Gastroesophageal sphincter (tissue), 4 donors: ENCODE measurements around the gene P4HB. TPM values are rescaled to one million over a fixed set of nuclear protein-coding genes. Genes with fewer than 3 reads are reported as not detected.

Experiments
- ATAC-seq: fragments of 150-250 bp; one replicate; pipeline ENCODE4 v1.9.1; 2016; ENCODE audit warnings: mild to moderate bottlenecking, moderate library complexity
- H3K27ac ChIP-seq, 4 donors: fragments of 200-600 bp; sonication (generic) in 3 of 4; 1 replicate in 3 of 4; 2 replicates in 1 of 4; pipeline ENCODE4 v1.5.1; 2016 to 2019
- H3K27me3 ChIP-seq: fragments of 200-600 bp; sonication (generic); one replicate; pipeline ENCODE4 v1.5.1; 2019
- H3K36me3 ChIP-seq, 2 donors: fragments of 200-600 bp; sonication (generic); one replicate each; pipeline ENCODE4 v1.5.1; 2019; ENCODE audit warnings: control low read depth in 1 of 2
- H3K4me1 ChIP-seq, 3 donors: fragments of 200-600 bp; sonication (generic); 1 replicate in 2 of 3; 2 replicates in 1 of 3; pipeline ENCODE4 v1.5.1; 2016 to 2019; ENCODE audit warnings: control low read depth in 2 of 3
- H3K4me3 ChIP-seq, 2 donors: fragments of 200-600 bp; sonication (generic); one replicate each; pipeline ENCODE4 v1.5.1; 2019; ENCODE audit warnings: mild to moderate bottlenecking in 1 of 2, moderate library complexity in 1 of 2
- H3K9me3 ChIP-seq, 3 donors: fragments of 200-600 bp; sonication (generic); one replicate each; pipeline ENCODE4 v1.5.1; 2017 to 2019; ENCODE audit warnings: control low read depth in 2 of 3
- CTCF ChIP-seq, 4 experiments: fragments of 200-600 bp in 2 of 4; fragments of 450-650 bp in 2 of 4; sonication (generic) in 1 of 4; IDR thresholded peaks; one replicate each; pipeline ENCODE4 v1.5.1; 2017 to 2019; ENCODE audit warnings: antibody characterized with exemption in 4 of 4, mild to moderate bottlenecking in 2 of 4, moderate library complexity in 2 of 4
- EP300 ChIP-seq: sonication (generic); formaldehyde crosslinking; IDR thresholded peaks from one replicate; pipeline ENCODE4 v1.6.1; 2017; ENCODE audit warnings: antibody characterized with exemption, mild to moderate bottlenecking
- POLR2A ChIP-seq, 2 donors: fragments of 450-650 bp; IDR thresholded peaks; one replicate each; pipeline ENCODE4 v1.6.1; 2017; ENCODE audit warnings: antibody characterized with exemption in 2 of 2, mild to moderate bottlenecking in 2 of 2, moderate library complexity in 1 of 2
- POLR2AphosphoS5 ChIP-seq: sonication (generic); formaldehyde crosslinking; IDR thresholded peaks from one replicate; pipeline ENCODE4 v1.6.1; 2017; ENCODE audit warnings: antibody characterized with exemption
- WGBS, 2 donors: methylation state at CpG; one replicate each; pipeline ENCODE4 v1.1.5; 2018; ENCODE audit warnings: low coverage in 1 of 2; 5-methylcytosine and 5-hydroxymethylcytosine counted together
- total RNA-seq, 4 donors: library from RNA; depleted of rRNA; stranded (reverse); fragments of >200 nt; gene quantifications; one replicate each; pipeline ENCODE4 v1.1.0, GENCODE V29; 2016

P4HB gene
- total RNA-seq, 4 donors from 2014 or later: 257 to 365 (median 324) TPM

- H3K4me3 ChIP-seq: no peak overlapping the region
- no peak overlapping the region for H3K27ac ChIP-seq
- H3K9me3 ChIP-seq: no peaks in the 10 kb centered on the region
- peaks cover 0 to 96% of the 10 kb centered on the region in 2 donors for H3K36me3 ChIP-seq
- peaks cover 2 to 17% (median 9%) of the 10 kb centered on the region in 3 donors for H3K4me1 ChIP-seq
- no peak for TF ChIP-seq POLR2A (IDR thresholded peaks at IDR 0.05)
- no peak for TF ChIP-seq CTCF (IDR thresholded peaks at IDR 0.05)
- no peak for TF ChIP-seq EP300
- TF ChIP-seq POLR2AphosphoS5: no peak
- ATAC-seq: no peak
- WGBS, 2 donors: 68% methylated on average over 10 of the region's 10 CpGs; no CpG with 5 or more reads in 1 of the 2 donors
- no peaks in the 10 kb centered on the region for H3K27me3 ChIP-seq
Observed at GRCh38 chr17:81885454-81885853, 25.1 kb upstream of the P4HB start.

- 40% methylated on average over 1 of the region's 5 CpGs; no CpG with 5 or more reads in 1 of the 2 donors for WGBS, 2 donors
- Histone ChIP-seq H3K4me1 (peaks cover 0 to 12% (median 4%) of the 10 kb centered on the region in 3 donors), H3K9me3 (no peaks in the 10 kb centered on the region), H3K36me3 (peaks cover 0 to 99% of the 10 kb centered on the region in 2 donors), H3K27me3 (no peaks in the 10 kb centered on the region), H3K4me3 (no peak overlapping the region), H3K27ac (no peak overlapping the region)
- no peak for TF ChIP-seq POLR2AphosphoS5
- no peak for ATAC-seq
Observed at GRCh38 chr17:81884968-81885367, 24.6 kb upstream of the P4HB start.

GRCh38 chr17:81884520-81884919 lies 24.2 kb upstream of the P4HB start:
- Histone ChIP-seq H3K27me3 (no peaks in the 10 kb centered on the region), H3K36me3 (peaks cover 0 to 99% of the 10 kb centered on the region in 2 donors), H3K4me1 (peaks cover 0 to 8% (median 0%) of the 10 kb centered on the region in 3 donors), H3K4me3 (no peak overlapping the region), H3K9me3 (no peaks in the 10 kb centered on the region), H3K27ac (no peak overlapping the region)
- WGBS, 2 donors: 50% methylated on average over 5 of the region's 11 CpGs; no CpG with 5 or more reads in 1 of the 2 donors
- ATAC-seq: no peak
- TF ChIP-seq CTCF (IDR thresholded peaks at IDR 0.05): no peak
- no peak for TF ChIP-seq POLR2A (IDR thresholded peaks at IDR 0.05)

GRCh38 chr17:81879121-81879520 lies 18.8 kb upstream of the P4HB start:
- no peaks in the 10 kb centered on the region for H3K9me3 ChIP-seq
- TF ChIP-seq POLR2A (IDR thresholded peaks at IDR 0.05): no peak
- TF ChIP-seq EP300: no peak
- no peak for TF ChIP-seq POLR2AphosphoS5
- no peak for TF ChIP-seq CTCF (IDR thresholded peaks at IDR 0.05)
- H3K4me1 ChIP-seq: no peaks in the 10 kb centered on the region
- H3K4me3 ChIP-seq: no peak overlapping the region
- peaks cover 0 to 67% of the 10 kb centered on the region in 2 donors for H3K36me3 ChIP-seq
- WGBS, 2 donors: 68 to 93% methylated on average over 3 to 4 of the region's 5 CpGs
- H3K27ac ChIP-seq: no peak overlapping the region
- H3K27me3 ChIP-seq: no peaks in the 10 kb centered on the region
- no peak for ATAC-seq

- ATAC-seq: no peak
- Histone ChIP-seq H3K27ac (no peak overlapping the region), H3K27me3 (no peaks in the 10 kb centered on the region), H3K9me3 (no peaks in the 10 kb centered on the region), H3K36me3 (peaks cover 0 to 59% of the 10 kb centered on the region in 2 donors), H3K4me3 (no peak overlapping the region), H3K4me1 (no peaks in the 10 kb centered on the region)
- TF ChIP-seq EP300: no peak
- no peak for TF ChIP-seq POLR2AphosphoS5
- TF ChIP-seq POLR2A (IDR thresholded peaks at IDR 0.05): no peak
- TF ChIP-seq CTCF (IDR thresholded peaks at IDR 0.05): no peak
- WGBS, 2 donors: 73 to 82% methylated on average over 3 of the region's 3 CpGs
Observed at GRCh38 chr17:81878294-81878693, 18.0 kb upstream of the P4HB start.
